Brain microvascular endothelial cell (primary cell): Measurements from ENCODE around the gene SAP30.

ENCODE experiments used
- DNase-seq: peaks from one replicate; pipeline ENCODE4 v3.0.0-alpha.2; 2020
- H3K27ac ChIP-seq: fragments of 250-450 bp; sonication (Bioruptor Pico); 2 replicates; pipeline ENCODE4 v1.5.1; 2020; ENCODE audit warnings: mild to moderate bottlenecking, moderate library complexity
- H3K27me3 ChIP-seq: fragments of 250-450 bp; sonication (Bioruptor Pico); replicated peaks from 2 replicates; pipeline ENCODE4 v1.5.1; 2020; ENCODE audit warnings: mild to moderate bottlenecking
- H3K36me3 ChIP-seq: fragments of 250-450 bp; sonication (Bioruptor Pico); replicated peaks from 2 replicates; pipeline ENCODE4 v1.5.1; 2020; ENCODE audit warnings: mild to moderate bottlenecking
- H3K4me3 ChIP-seq: 2 replicates; pipeline ENCODE4 v1.5.1; 2011; ENCODE audit warnings: low read depth, mild to moderate bottlenecking, control low read depth, low read length, moderate library complexity
- CTCF ChIP-seq: IDR thresholded peaks from 2 replicates; pipeline ENCODE4 v1.5.1; 2011; ENCODE audit warnings: low read depth, mild to moderate bottlenecking, moderate library complexity, low read length, control low read depth, inconsistent platforms; ENCODE audit errors: missing control alignments
- in situ Hi-C: cut with HindIII; loops from 2 replicates; pipeline ENCODE4 v1.10.0; 2017; ENCODE audit warnings: low sequenced_read_pairs, low pct_ligation_motif_present

SAP30 gene

GRCh38 chr4:173332963-173333657 is 37.6 kb upstream of the SAP30 start:
- in situ Hi-C loops: no loop called here
- no peak for DNase-seq
- Histone ChIP-seq H3K27me3 (no peaks in the 10 kb centered on the region), H3K27ac (peak overlapping the region; percentile 98), H3K4me3 (peak overlapping the region; percentile 94), H3K36me3 (no peaks in the 10 kb centered on the region)
- no peak for TF ChIP-seq CTCF

- peak overlapping the region; percentile 98 for H3K27ac ChIP-seq
- no peak for DNase-seq
- in situ Hi-C loops: no loop called here
These were observed 37.1 kb upstream of the SAP30 start for GRCh38 chr4:173333658-173334084.

GRCh38 chr4:173334085-173334890 is 36.5 kb upstream of the SAP30 start, which contains the start of gene HMGB2:
TSS of gene HMGB2 (minus strand) at chr4:173334358. CDS start at chr4:173333649, 709 bp downstream.
- peak within 1 kb of the TSS; percentile 98 for H3K27ac ChIP-seq
- in situ Hi-C loops: no loop called here
- peak; percentile 100 for DNase-seq

More at GRCh38 chr4:173333658-173334084, 37.1 kb upstream of the SAP30 start:
- TF ChIP-seq CTCF: no peak
- Histone ChIP-seq H3K36me3 (no peaks in the 10 kb centered on the region), H3K4me3 (peak overlapping the region; percentile 94), H3K27me3 (no peaks in the 10 kb centered on the region)

GRCh38 chr4:173334891-173335752 is 35.6 kb upstream of the SAP30 start:
- in situ Hi-C loops: no loop called here
- DNase-seq: peak; percentile 56
- Histone ChIP-seq H3K27me3 (no peaks in the 10 kb centered on the region), H3K27ac (peak overlapping the region; percentile 75), H3K36me3 (no peaks in the 10 kb centered on the region), H3K4me3 (peak overlapping the region; percentile 94)
- no peak for TF ChIP-seq CTCF

More at GRCh38 chr4:173334085-173334890, 36.5 kb upstream of the SAP30 start, which contains the start of gene HMGB2:
- Histone ChIP-seq H3K36me3 (no peaks in the 10 kb centered on the region), H3K27me3 (no peaks in the 10 kb centered on the region), H3K4me3 (peak within 1 kb of the TSS; percentile 94)
- TF ChIP-seq CTCF: no peak

- H3K27ac ChIP-seq: no peak overlapping the region
- TF ChIP-seq CTCF: no peak
- no peaks in the 10 kb centered on the region for H3K27me3 ChIP-seq
- DNase-seq: no peak
- no peak overlapping the region for H3K4me3 ChIP-seq
- in situ Hi-C loops: no loop called here
- H3K36me3 ChIP-seq: no peaks in the 10 kb centered on the region
These were observed 33.3 kb upstream of the SAP30 start for GRCh38 chr4:173337463-173337862.
